GM12878 (cell line): ENCODE measurements around the gene RESP18. TPM values are rescaled to one million over a fixed set of nuclear protein-coding genes. Genes with fewer than 3 reads are reported as not detected.

Source experiments
- ATAC-seq: fragments of 200-7000 bp; cut with Tn5 transposase; 3 replicates; pipeline ENCODE4 v1.9.1; 2020; ENCODE audit warnings: mild to moderate bottlenecking, moderate library complexity
- BruUV-seq: library from RNA; stranded (reverse); fragments of 400-500 nt; replicated peaks from 2 replicates; lab custom pipeline; 2021; lab: Mats Ljungman, UMichigan
- CTCF ChIA-PET: fragments of 300-600 bp; sonication (Branson Sonifier 250); formaldehyde crosslinking; extraction: SDS; loops from one replicate; lab custom pipeline; 2021; ENCODE audit warnings: inconsistent platforms; lab: Yijun Ruan, JAX
- POLR2A ChIA-PET: fragments of 350-600 bp; formaldehyde crosslinking; extraction: SDS; loops from one replicate; lab custom pipeline; 2021; ENCODE audit warnings: inconsistent platforms; lab: Charles Lee
- RAD21 ChIA-PET: fragments of 300-600 bp; sonication (Branson Sonifier 250); formaldehyde crosslinking; loops from one replicate; lab custom pipeline; 2023; ENCODE audit warnings: antibody characterized with exemption; ENCODE audit not compliant: unreplicated experiment; lab: Charles Lee
- SMC1A ChIA-PET: fragments of 300-600 bp; sonication (Branson Sonifier 250); formaldehyde crosslinking; loops from one replicate; lab custom pipeline; 2023; ENCODE audit not compliant: unreplicated experiment, uncharacterized antibody; lab: Charles Lee
- DNase-seq: peaks from one replicate; pipeline ENCODE4 v3.0.0-alpha.2; 2011; ENCODE audit warnings: low read depth, low spot score
- FAIRE-seq: peaks from 3 replicates; lab custom pipeline; 2011; peaks lifted over from hg19 to GRCh38; lab: Jason Lieb, UNC
- H2AFZ ChIP-seq: 2 replicates; pipeline ENCODE4 v1.6.0; 2011; ENCODE audit warnings: low read depth, low read length, control low read depth; ENCODE audit not compliant: control insufficient read depth
- H3K27ac ChIP-seq: 2 replicates; pipeline ENCODE4 v1.5.1; 2011; ENCODE audit warnings: control low read depth; ENCODE audit not compliant: control insufficient read depth, insufficient read depth
- H3K27me3 ChIP-seq, 2 experiments: replicated peaks in 1 of 2; 2 replicates each; pipeline versions ENCODE4 v1.6.0 to v1.6.1; 2011; ENCODE audit warnings: low read length in 1 of 2; ENCODE audit not compliant: control insufficient read depth in 2 of 2, insufficient read depth in 2 of 2
- H3K36me3 ChIP-seq, 2 experiments: 2 replicates each; pipeline ENCODE4 v1.5.1; 2011; ENCODE audit warnings: low read length in 1 of 2; ENCODE audit not compliant: control insufficient read depth in 2 of 2, insufficient read depth in 2 of 2
- H3K4me1 ChIP-seq: 2 replicates; pipeline ENCODE4 v1.6.1; 2011; ENCODE audit warnings: mild to moderate bottlenecking, low read length, moderate library complexity, mixed read lengths; ENCODE audit not compliant: control insufficient read depth, insufficient read depth
- H3K4me2 ChIP-seq: 2 replicates; pipeline ENCODE4 v1.6.0; 2011; ENCODE audit warnings: control low read depth; ENCODE audit not compliant: control insufficient read depth, insufficient read depth
- H3K4me3 ChIP-seq: fragments of 200-600 bp; sonication (generic); 2 replicates; pipeline ENCODE4 v1.5.1; 2016
- H3K79me2 ChIP-seq: 2 replicates; pipeline ENCODE4 v1.6.0; 2011; ENCODE audit warnings: low read length; ENCODE audit not compliant: control insufficient read depth, insufficient read depth
- H3K9ac ChIP-seq: 2 replicates; pipeline ENCODE4 v1.8.0; 2011; ENCODE audit warnings: low read length, control low read depth, mixed read lengths; ENCODE audit not compliant: control insufficient read depth, insufficient read depth
- H3K9me3 ChIP-seq: replicated peaks from 3 replicates; pipeline ENCODE4 v1.5.1; 2011; ENCODE audit warnings: mild to moderate bottlenecking, low read length; ENCODE audit not compliant: control insufficient read depth, insufficient read depth
- H4K20me1 ChIP-seq: 2 replicates; pipeline ENCODE4 v1.6.0; 2011; ENCODE audit not compliant: control insufficient read depth, insufficient read depth
- JUND ChIP-seq: IDR thresholded peaks from 2 replicates; pipeline ENCODE4 v1.6.1; 2012; ENCODE audit warnings: low read depth, mild to moderate bottlenecking, low read length, improper control_type of control experiment, moderate library complexity
- MEF2A ChIP-seq: IDR thresholded peaks from 2 replicates; pipeline ENCODE4 v1.6.1; 2011; ENCODE audit warnings: low read depth, mild to moderate bottlenecking, low read length, moderate library complexity; ENCODE audit not compliant: insufficient read depth
- NRF1 ChIP-seq: conservative IDR thresholded peaks from 2 replicates; pipeline ENCODE4 v1.6.1; 2011; ENCODE audit warnings: mild to moderate bottlenecking, low read depth, low read length, improper control_type of control experiment
- POLR2A ChIP-seq: IDR thresholded peaks from 2 replicates; pipeline ENCODE4 v1.6.1; 2011; ENCODE audit warnings: low read depth, mild to moderate bottlenecking, low read length
- SMC3 ChIP-seq: IDR thresholded peaks from 2 replicates; pipeline ENCODE4 v1.6.1; 2011; ENCODE audit warnings: low read length, improper control_type of control experiment, borderline replicate concordance
- WGBS: methylation state at CpG from one replicate; pipeline ENCODE4 v1.1.6; 2016; ENCODE audit warnings: low lambda C conversion rate; ENCODE audit not compliant: insufficient replicate concordance, insufficient coverage; ENCODE audit errors: missing lambda C conversion rate; 5-methylcytosine and 5-hydroxymethylcytosine counted together
- in situ Hi-C: fragments of 300-500 bp; cut with MboI; formaldehyde crosslinking; loops from 9 replicates; pipeline ENCODE4 v1.14.3; 2018; ENCODE audit warnings: mixed read lengths
- intact Hi-C: fragments of 100-400 bp; cut with micrococcal nuclease; formaldehyde crosslinking; loops from one replicate; pipeline ENCODE4 v1.14.2; 2022; ENCODE audit not compliant: unreplicated experiment
- polyA plus RNA-seq, 11 experiments: library from polyadenylated mRNA; depleted of rRNA in 4 of 11; unstranded in 6 of 11; stranded (reverse) in 5 of 11; fragments of >200 nt; fragmentation: Nextera tagmentation in 4 of 11; fragmentation: Illumina TruSeq in 1 of 11; extraction: Ambion mirVana in 4 of 11; extraction: Trizol in 1 of 11; gene quantifications; 1 replicate in 1 of 11; 2 replicates in 10 of 11; pipeline versions ENCODE4 v1.2.1 to v1.2.3, GENCODE V29; 2011 to 2016; ENCODE audit warnings: inconsistent platforms in 2 of 11, missing spikeins in 2 of 11, low read depth in 1 of 11
- total RNA-seq, 4 experiments: library from RNA; depleted of rRNA in 3 of 4; stranded (reverse); fragments of >200 nt in 3 of 4; fragmentation: Illumina TruSeq in 1 of 4; extraction: Trizol in 1 of 4; gene quantifications; 2 replicates each; pipeline versions ENCODE4 v1.2.1 to v1.2.3, GENCODE V29; 2013 to 2021
- TF ChIP-seq, protein P1 (sequence below): fragments of 450-650 bp; IDR thresholded peaks from 2 replicates; pipeline ENCODE4 v1.6.1; 2017; ENCODE audit warnings: mild to moderate bottlenecking
- TF ChIP-seq, protein P2 (sequence below): fragments of 150-350 bp; IDR thresholded peaks from 2 replicates; pipeline ENCODE4 v1.6.1; 2014; ENCODE audit warnings: mild to moderate bottlenecking, low read depth, low read length
- TF ChIP-seq, protein P3 (sequence below): fragments of 450-650 bp; IDR thresholded peaks from 2 replicates; pipeline ENCODE4 v1.6.1; 2017; ENCODE audit warnings: antibody characterized with exemption, mild to moderate bottlenecking, moderate library complexity

RESP18 gene
- total and polyA plus RNA-seq, 10 of the 15 experiments (the other 5 are each of a cell fraction or from before 2014, with no cell fraction given) = not detected

DNA sequence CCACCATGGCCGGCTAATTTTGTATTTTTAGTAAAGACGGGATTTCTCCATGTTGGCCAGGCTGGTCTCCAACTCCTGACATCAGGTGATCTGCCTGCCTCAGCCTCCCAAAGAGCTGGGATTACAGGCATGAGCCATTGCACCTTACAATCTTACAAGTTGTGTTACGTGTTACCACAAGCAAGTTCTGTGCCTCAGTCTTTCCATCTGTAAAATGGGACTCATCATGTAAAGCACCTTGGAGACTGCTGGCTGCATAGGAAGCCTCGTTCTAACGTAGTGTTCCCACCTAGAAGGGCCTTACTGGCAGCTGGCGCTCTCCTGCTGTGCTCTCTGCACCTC, 43.4 kb downstream of the RESP18 start:
- in situ Hi-C loops (no loop called here), intact Hi-C loops (no loop called here)
- H3K9ac ChIP-seq = no peak overlapping the region
- RAD21 ChIA-PET = no interaction called here
- WGBS = 62% methylated on average over 6 of the region's 6 CpGs
- SMC1A ChIA-PET = no interaction called here
- TF ChIP-seq, protein P1, sequence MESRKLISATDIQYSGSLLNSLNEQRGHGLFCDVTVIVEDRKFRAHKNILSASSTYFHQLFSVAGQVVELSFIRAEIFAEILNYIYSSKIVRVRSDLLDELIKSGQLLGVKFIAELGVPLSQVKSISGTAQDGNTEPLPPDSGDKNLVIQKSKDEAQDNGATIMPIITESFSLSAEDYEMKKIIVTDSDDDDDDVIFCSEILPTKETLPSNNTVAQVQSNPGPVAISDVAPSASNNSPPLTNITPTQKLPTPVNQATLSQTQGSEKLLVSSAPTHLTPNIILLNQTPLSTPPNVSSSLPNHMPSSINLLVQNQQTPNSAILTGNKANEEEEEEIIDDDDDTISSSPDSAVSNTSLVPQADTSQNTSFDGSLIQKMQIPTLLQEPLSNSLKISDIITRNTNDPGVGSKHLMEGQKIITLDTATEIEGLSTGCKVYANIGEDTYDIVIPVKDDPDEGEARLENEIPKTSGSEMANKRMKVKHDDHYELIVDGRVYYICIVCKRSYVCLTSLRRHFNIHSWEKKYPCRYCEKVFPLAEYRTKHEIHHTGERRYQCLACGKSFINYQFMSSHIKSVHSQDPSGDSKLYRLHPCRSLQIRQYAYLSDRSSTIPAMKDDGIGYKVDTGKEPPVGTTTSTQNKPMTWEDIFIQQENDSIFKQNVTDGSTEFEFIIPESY = no peak
- TF ChIP-seq SMC3 = no peak
- TF ChIP-seq, protein P2, sequence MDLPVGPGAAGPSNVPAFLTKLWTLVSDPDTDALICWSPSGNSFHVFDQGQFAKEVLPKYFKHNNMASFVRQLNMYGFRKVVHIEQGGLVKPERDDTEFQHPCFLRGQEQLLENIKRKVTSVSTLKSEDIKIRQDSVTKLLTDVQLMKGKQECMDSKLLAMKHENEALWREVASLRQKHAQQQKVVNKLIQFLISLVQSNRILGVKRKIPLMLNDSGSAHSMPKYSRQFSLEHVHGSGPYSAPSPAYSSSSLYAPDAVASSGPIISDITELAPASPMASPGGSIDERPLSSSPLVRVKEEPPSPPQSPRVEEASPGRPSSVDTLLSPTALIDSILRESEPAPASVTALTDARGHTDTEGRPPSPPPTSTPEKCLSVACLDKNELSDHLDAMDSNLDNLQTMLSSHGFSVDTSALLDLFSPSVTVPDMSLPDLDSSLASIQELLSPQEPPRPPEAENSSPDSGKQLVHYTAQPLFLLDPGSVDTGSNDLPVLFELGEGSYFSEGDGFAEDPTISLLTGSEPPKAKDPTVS = no peak
- no peak for TF ChIP-seq NRF1
- TF ChIP-seq MEF2A = no peak
- no peak for TF ChIP-seq JUND
- TF ChIP-seq, protein P3, sequence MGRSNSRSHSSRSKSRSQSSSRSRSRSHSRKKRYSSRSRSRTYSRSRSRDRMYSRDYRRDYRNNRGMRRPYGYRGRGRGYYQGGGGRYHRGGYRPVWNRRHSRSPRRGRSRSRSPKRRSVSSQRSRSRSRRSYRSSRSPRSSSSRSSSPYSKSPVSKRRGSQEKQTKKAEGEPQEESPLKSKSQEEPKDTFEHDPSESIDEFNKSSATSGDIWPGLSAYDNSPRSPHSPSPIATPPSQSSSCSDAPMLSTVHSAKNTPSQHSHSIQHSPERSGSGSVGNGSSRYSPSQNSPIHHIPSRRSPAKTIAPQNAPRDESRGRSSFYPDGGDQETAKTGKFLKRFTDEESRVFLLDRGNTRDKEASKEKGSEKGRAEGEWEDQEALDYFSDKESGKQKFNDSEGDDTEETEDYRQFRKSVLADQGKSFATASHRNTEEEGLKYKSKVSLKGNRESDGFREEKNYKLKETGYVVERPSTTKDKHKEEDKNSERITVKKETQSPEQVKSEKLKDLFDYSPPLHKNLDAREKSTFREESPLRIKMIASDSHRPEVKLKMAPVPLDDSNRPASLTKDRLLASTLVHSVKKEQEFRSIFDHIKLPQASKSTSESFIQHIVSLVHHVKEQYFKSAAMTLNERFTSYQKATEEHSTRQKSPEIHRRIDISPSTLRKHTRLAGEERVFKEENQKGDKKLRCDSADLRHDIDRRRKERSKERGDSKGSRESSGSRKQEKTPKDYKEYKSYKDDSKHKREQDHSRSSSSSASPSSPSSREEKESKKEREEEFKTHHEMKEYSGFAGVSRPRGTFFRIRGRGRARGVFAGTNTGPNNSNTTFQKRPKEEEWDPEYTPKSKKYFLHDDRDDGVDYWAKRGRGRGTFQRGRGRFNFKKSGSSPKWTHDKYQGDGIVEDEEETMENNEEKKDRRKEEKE = no peak
- TF ChIP-seq POLR2A = no peak
- no peak overlapping the region for H2AFZ ChIP-seq
- H3K36me3 ChIP-seq = no peaks in the 10 kb centered on the region
- DNase-seq (no peak), FAIRE-seq (no peak), ATAC-seq (no peak)
- no peak overlapping the region for H3K4me3 ChIP-seq
- BruUV-seq = no TSS peak
- POLR2A ChIA-PET = no interaction called here
- H3K4me1 ChIP-seq = no peaks in the 10 kb centered on the region
- no peak overlapping the region for H3K4me2 ChIP-seq
- CTCF ChIA-PET = interaction anchor here (1.1 to 1.8 kb wide), 2 partner anchors 12 to 118 kb away, joined by 3 to 4 read pairs; no protein-coding TSS in a partner anchor
- H3K9me3 ChIP-seq = no peaks in the 10 kb centered on the region
- H3K27ac ChIP-seq = no peak overlapping the region
- H3K27me3 ChIP-seq = peaks cover 0 to 3% of the 10 kb centered on the region in 2 experiments; a peak in 2 of 4 replicates
- H4K20me1 ChIP-seq = no peaks in the 10 kb centered on the region
- no peaks in the 10 kb centered on the region for H3K79me2 ChIP-seq
